SK-N-SH (cell line): ENCODE results near the gene MS4A12. TPM values are rescaled to one million over a fixed set of nuclear protein-coding genes. Genes with fewer than 3 reads are reported as not detected.

Experiments
- CTCF ChIA-PET: fragments of 300-600, 350-600 bp; formaldehyde crosslinking; extraction: SDS; loops from one replicate; lab custom pipeline; 2021; lab: Yijun Ruan, JAX
- POLR2A ChIA-PET: fragments of 350-600 bp; sonication (Branson Sonifier 250); formaldehyde crosslinking; extraction: SDS; loops from one replicate; lab custom pipeline; 2020; ENCODE audit warnings: antibody characterized with exemption, inconsistent platforms; lab: Yijun Ruan, JAX
- DNase-seq: peaks from one replicate; pipeline ENCODE4 v3.0.0; 2012
- H2AFZ ChIP-seq: fragments of 200-600 bp; sonication (generic); 2 replicates; pipeline ENCODE4 v1.8.1; 2016; ENCODE audit warnings: antibody characterized with exemption, mild to moderate bottlenecking, low read depth
- H3F3A ChIP-seq: fragments of 200-600 bp; sonication (generic); replicated peaks from 2 replicates; pipeline ENCODE3; 2016; ENCODE audit warnings: antibody characterized with exemption, mild to moderate bottlenecking; ENCODE audit not compliant: insufficient read depth
- H3K27ac ChIP-seq, 2 experiments: fragments of 200-500 bp in 1 of 2; fragments of 200-600 bp in 1 of 2; sonication (Bioruptor generic) in 1 of 2; sonication (generic), shearing (Covaris generic) in 1 of 2; 2 replicates each; pipeline versions ENCODE4 v1.5.1 to v1.6.1; 2014 to 2016; ENCODE audit warnings: low read depth in 2 of 2, inconsistent platforms in 1 of 2, low read length in 1 of 2, mild to moderate bottlenecking in 1 of 2, mixed read lengths in 1 of 2
- H3K27me3 ChIP-seq: fragments of 200-600 bp; sonication (generic), shearing (Covaris generic); 2 replicates; pipeline ENCODE4 v1.6.1; 2016; ENCODE audit warnings: mixed run types; ENCODE audit not compliant: insufficient read depth
- H3K36me3 ChIP-seq, 2 experiments: fragments of 200-500 bp in 1 of 2; fragments of 200-600 bp in 1 of 2; sonication (Bioruptor generic) in 1 of 2; sonication (generic) in 1 of 2; replicated peaks in 1 of 2; 2 replicates each; pipeline versions ENCODE3 to v1.5.1; 2014 to 2016; ENCODE audit warnings: low read length in 1 of 2, mild to moderate bottlenecking in 1 of 2; ENCODE audit not compliant: insufficient read depth in 2 of 2, control insufficient read depth in 1 of 2
- H3K4me1 ChIP-seq, 2 experiments: fragments of 200-500 bp in 1 of 2; fragments of 200-600 bp in 1 of 2; sonication (Bioruptor generic) in 1 of 2; sonication (generic), shearing (Covaris generic) in 1 of 2; 2 replicates each; pipeline versions ENCODE4 v1.5.1 to v1.6.1; 2014 to 2016; ENCODE audit warnings: low read depth in 1 of 2, low read length in 1 of 2, mixed run types in 1 of 2; ENCODE audit not compliant: insufficient read depth in 2 of 2, control insufficient read depth in 1 of 2
- H3K4me2 ChIP-seq: fragments of 200-600 bp; sonication (generic), shearing (Covaris generic); 2 replicates; pipeline ENCODE4 v1.6.1; 2017; ENCODE audit warnings: mixed run types
- H3K4me3 ChIP-seq, 2 experiments: fragments of 200-500 bp in 1 of 2; fragments of 200-600 bp in 1 of 2; sonication (Bioruptor generic) in 1 of 2; sonication (generic), shearing (Covaris generic) in 1 of 2; 2 replicates each; pipeline versions ENCODE4 v1.5.1 to v1.8.1; 2014 to 2016; ENCODE audit warnings: low read depth in 2 of 2, inconsistent platforms in 1 of 2, low read length in 1 of 2, mild to moderate bottlenecking in 1 of 2, mixed read lengths in 1 of 2, moderate library complexity in 1 of 2
- H3K79me2 ChIP-seq: fragments of 200-600 bp; sonication (generic); 2 replicates; pipeline ENCODE4 v1.8.1; 2017; ENCODE audit warnings: mild to moderate bottlenecking; ENCODE audit not compliant: insufficient read depth
- H3K9ac ChIP-seq: fragments of 200-600 bp; sonication (generic); 2 replicates; pipeline ENCODE4 v1.6.1; 2017; ENCODE audit warnings: mixed run types
- H3K9me2 ChIP-seq: fragments of 200-600 bp; sonication (generic); 2 replicates; pipeline ENCODE4 v1.6.1; 2017; ENCODE audit warnings: mixed run types
- H3K9me3 ChIP-seq: fragments of 200-600 bp; sonication (generic); 2 replicates; pipeline ENCODE4 v1.6.1; 2017; ENCODE audit warnings: mixed run types, mild to moderate bottlenecking, moderate library complexity
- H4K20me1 ChIP-seq: fragments of 200-600 bp; sonication (generic); 2 replicates; pipeline ENCODE4 v1.6.1; 2017; ENCODE audit warnings: mild to moderate bottlenecking, mixed run types; ENCODE audit not compliant: insufficient read depth
- CHD2 ChIP-seq: fragments of 150-350 bp; IDR thresholded peaks from 2 replicates; pipeline ENCODE4 v1.6.1; 2018; ENCODE audit warnings: low read length; ENCODE audit not compliant: partially characterized antibody
- EP300 ChIP-seq, 2 experiments: IDR thresholded peaks; 2 replicates each; pipeline versions ENCODE4 v1.4.0 to v1.6.1; 2012; ENCODE audit warnings: borderline replicate concordance in 1 of 2, low read depth in 1 of 2, low read length in 1 of 2
- EZH2phosphoT487 ChIP-seq: fragments of 200-600 bp; sonication (generic); IDR thresholded peaks from 2 replicates; pipeline ENCODE4 v1.6.1; 2017; ENCODE audit warnings: low read depth, mixed run types, mild to moderate bottlenecking, antibody characterized with exemption, moderate library complexity, borderline replicate concordance
- FOXJ3 ChIP-seq: sonication (generic); formaldehyde crosslinking; IDR thresholded peaks from 2 replicates; pipeline ENCODE4 v1.5.1; 2020; ENCODE audit warnings: mild to moderate bottlenecking, missing genetic modification reagents
- FOXM1 ChIP-seq: IDR thresholded peaks from 2 replicates; pipeline ENCODE4 v1.4.0; 2012; ENCODE audit warnings: low read depth, mild to moderate bottlenecking
- GATA2 ChIP-seq: sonication (generic); formaldehyde crosslinking; IDR thresholded peaks from 2 replicates; pipeline ENCODE4 v1.5.0; 2020; ENCODE audit warnings: mild to moderate bottlenecking, missing genetic modification reagents
- IRF3 ChIP-seq: fragments of 150-350 bp; IDR thresholded peaks from 2 replicates; pipeline ENCODE4 v1.6.1; 2016; ENCODE audit warnings: mild to moderate bottlenecking, low read depth, low read length
- JUND ChIP-seq: IDR thresholded peaks from 2 replicates; pipeline ENCODE4 v1.4.0; 2012
- MEF2A ChIP-seq: IDR thresholded peaks from 2 replicates; pipeline ENCODE4 v1.4.0; 2012; ENCODE audit warnings: low read depth, borderline replicate concordance
- MXI1 ChIP-seq: IDR thresholded peaks from 2 replicates; pipeline ENCODE4 v1.6.1; 2012; ENCODE audit warnings: mild to moderate bottlenecking, low read depth, low read length, improper control_type of control experiment
- NFIC ChIP-seq: IDR thresholded peaks from 2 replicates; pipeline ENCODE4 v1.4.0; 2012; ENCODE audit warnings: borderline replicate concordance
- NRF1 ChIP-seq: IDR thresholded peaks from 2 replicates; pipeline ENCODE4 v1.6.1; 2012; ENCODE audit warnings: low read depth, mild to moderate bottlenecking, low read length
- PBX3 ChIP-seq: IDR thresholded peaks from 2 replicates; pipeline ENCODE4; 2012
- POLR2AphosphoS5 ChIP-seq: IDR thresholded peaks from 2 replicates; pipeline ENCODE4 v1.6.1; 2012; ENCODE audit warnings: low read depth, low read length
- RAD21 ChIP-seq: IDR thresholded peaks from 2 replicates; pipeline ENCODE4 v1.6.1; 2012; ENCODE audit warnings: mild to moderate bottlenecking, low read length
- RCOR1 ChIP-seq: fragments of 150-350 bp; IDR thresholded peaks from 2 replicates; pipeline ENCODE4 v1.6.1; 2017; ENCODE audit warnings: antibody characterized with exemption, low read length
- RFX5 ChIP-seq: IDR thresholded peaks from 2 replicates; pipeline ENCODE4 v1.6.1; 2012; ENCODE audit warnings: mild to moderate bottlenecking, improper control_type of control experiment, low read length
- SMC3 ChIP-seq: IDR thresholded peaks from 2 replicates; pipeline ENCODE4 v1.6.1; 2012; ENCODE audit warnings: low read depth, low read length, improper control_type of control experiment
- TEAD4 ChIP-seq: IDR thresholded peaks from 2 replicates; pipeline ENCODE4 v1.4.0; 2012; ENCODE audit warnings: mild to moderate bottlenecking, borderline replicate concordance; ENCODE audit not compliant: insufficient read depth
- YY1 ChIP-seq: IDR thresholded peaks from 2 replicates; pipeline ENCODE4 v1.4.0; 2012; ENCODE audit warnings: low read depth, mild to moderate bottlenecking
- WGBS: methylation state at CpG from one replicate; pipeline ENCODE4 v1.1.6; 2017; ENCODE audit warnings: low lambda C conversion rate; 5-methylcytosine and 5-hydroxymethylcytosine counted together
- polyA plus RNA-seq, 3 experiments: library from polyadenylated mRNA; depleted of rRNA; stranded (reverse); fragments of >200 nt; gene quantifications; 2 replicates each; pipeline ENCODE4 v1.2.3, GENCODE V29; 2012
- TF ChIP-seq, protein P1 (sequence below): fragments of 200-600 bp; sonication (generic); IDR thresholded peaks from 2 replicates; pipeline ENCODE4 v1.6.1; 2017; ENCODE audit warnings: antibody characterized with exemption, mild to moderate bottlenecking, moderate library complexity

MS4A12 gene
- polyA plus RNA-seq, 1 of the 3 experiments (the other 2 are of a cell fraction) = not detected

DNA sequence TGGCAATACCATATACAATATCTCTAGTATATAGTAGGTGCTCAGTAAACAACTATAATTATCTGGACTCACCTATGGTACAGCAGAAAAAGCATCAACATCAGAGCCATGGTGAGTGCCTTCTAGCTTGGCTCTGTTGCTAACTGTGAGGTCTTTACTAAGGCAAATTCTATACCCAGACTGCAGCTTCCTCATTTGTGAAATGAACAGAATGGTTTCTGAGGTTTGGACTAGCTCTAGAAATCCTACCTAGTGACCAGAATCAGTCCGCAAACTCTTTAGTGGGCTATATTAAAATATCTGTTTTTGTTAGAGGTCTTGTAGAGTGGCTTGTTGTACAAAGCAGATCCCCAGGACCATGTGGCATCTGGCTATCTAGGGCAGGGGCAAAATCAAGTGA, 33.2 kb upstream of the MS4A12 start (continued):
- TF ChIP-seq PBX3 (no peak), YY1 (no peak), POLR2AphosphoS5 (no peak), GATA2 (no peak), EZH2phosphoT487 (no peak), JUND (no peak), SMC3 (no peak), FOXM1 (no peak), FOXJ3 (CRISPR knock-in tag) (no peak), MXI1 (no peak)

DNA sequence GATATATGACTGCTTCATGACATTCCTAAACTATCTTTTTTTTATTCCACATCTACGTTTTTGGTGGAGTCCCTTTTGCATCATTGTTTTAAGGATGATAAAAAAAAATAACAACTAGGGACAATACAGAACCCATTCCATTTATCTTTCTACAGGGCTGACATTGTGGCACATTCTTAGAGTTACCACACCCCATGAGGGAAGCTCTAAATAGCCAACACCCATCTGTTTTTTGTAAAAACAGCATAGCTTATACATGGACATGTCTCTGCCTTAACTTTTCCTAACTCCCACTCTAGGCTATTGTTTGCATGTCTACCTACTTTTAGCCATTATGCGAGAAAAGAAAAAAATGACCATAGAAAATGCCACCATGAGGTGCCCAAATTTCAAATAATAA, 23.7 kb upstream of the MS4A12 start:
- H3K79me2 ChIP-seq = no peaks in the 10 kb centered on the region
- H3K4me1 ChIP-seq = no peaks in the 10 kb centered on the region
- TF ChIP-seq, protein P1, sequence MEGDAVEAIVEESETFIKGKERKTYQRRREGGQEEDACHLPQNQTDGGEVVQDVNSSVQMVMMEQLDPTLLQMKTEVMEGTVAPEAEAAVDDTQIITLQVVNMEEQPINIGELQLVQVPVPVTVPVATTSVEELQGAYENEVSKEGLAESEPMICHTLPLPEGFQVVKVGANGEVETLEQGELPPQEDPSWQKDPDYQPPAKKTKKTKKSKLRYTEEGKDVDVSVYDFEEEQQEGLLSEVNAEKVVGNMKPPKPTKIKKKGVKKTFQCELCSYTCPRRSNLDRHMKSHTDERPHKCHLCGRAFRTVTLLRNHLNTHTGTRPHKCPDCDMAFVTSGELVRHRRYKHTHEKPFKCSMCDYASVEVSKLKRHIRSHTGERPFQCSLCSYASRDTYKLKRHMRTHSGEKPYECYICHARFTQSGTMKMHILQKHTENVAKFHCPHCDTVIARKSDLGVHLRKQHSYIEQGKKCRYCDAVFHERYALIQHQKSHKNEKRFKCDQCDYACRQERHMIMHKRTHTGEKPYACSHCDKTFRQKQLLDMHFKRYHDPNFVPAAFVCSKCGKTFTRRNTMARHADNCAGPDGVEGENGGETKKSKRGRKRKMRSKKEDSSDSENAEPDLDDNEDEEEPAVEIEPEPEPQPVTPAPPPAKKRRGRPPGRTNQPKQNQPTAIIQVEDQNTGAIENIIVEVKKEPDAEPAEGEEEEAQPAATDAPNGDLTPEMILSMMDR = no peak
- no peak for TF ChIP-seq NRF1
- no peak overlapping the region for H3K27ac ChIP-seq
- H3F3A ChIP-seq = no peaks in the 10 kb centered on the region
- no peaks in the 10 kb centered on the region for H3K9me2 ChIP-seq
- ChIA-PET POLR2A (no interaction called here), CTCF (no interaction called here)
- WGBS = 3% methylated on average over 2 of the region's 2 CpGs
- H3K36me3 ChIP-seq = no peaks in the 10 kb centered on the region
- H3K4me2 ChIP-seq = no peak overlapping the region
- no peak overlapping the region for H3K9ac ChIP-seq
- H3K4me3 ChIP-seq = no peak overlapping the region
- H4K20me1 ChIP-seq = no peaks in the 10 kb centered on the region
- H2AFZ ChIP-seq = no peak overlapping the region
- H3K9me3 ChIP-seq = no peaks in the 10 kb centered on the region
- DNase-seq = no peak
- no peaks in the 10 kb centered on the region for H3K27me3 ChIP-seq

GRCh38 chr11:60469723-60470122, 22.9 kb upstream of the MS4A12 start:
- Histone ChIP-seq H3K9ac (no peak overlapping the region), H3K36me3 (no peaks in the 10 kb centered on the region), H3K9me2 (no peaks in the 10 kb centered on the region), H4K20me1 (no peaks in the 10 kb centered on the region), H3F3A (no peaks in the 10 kb centered on the region), H2AFZ (no peak overlapping the region), H3K27ac (no peak overlapping the region), H3K4me3 (no peak overlapping the region), H3K4me1 (no peaks in the 10 kb centered on the region), H3K79me2 (no peaks in the 10 kb centered on the region), H3K27me3 (no peaks in the 10 kb centered on the region), H3K4me2 (no peak overlapping the region), H3K9me3 (no peaks in the 10 kb centered on the region)
- WGBS = 0% methylated on average over 2 of the region's 2 CpGs
- ChIA-PET CTCF (no interaction called here), POLR2A (no interaction called here)
- DNase-seq = no peak
- TF ChIP-seq MEF2A = no peak
- no peak for TF ChIP-seq RCOR1
- TF ChIP-seq NFIC = no peak
- no peak for TF ChIP-seq NRF1
- TF ChIP-seq JUND = no peak
- TF ChIP-seq TEAD4 = no peak
- no peak for TF ChIP-seq SMC3
- TF ChIP-seq YY1 = no peak
- no peak for TF ChIP-seq IRF3
- TF ChIP-seq EP300 (IDR thresholded peaks at IDR 0.05; ENCODE audit: borderline replicate concordance in 1 of 2, low read depth in 1 of 2, low read length in 1 of 2) = no peak
- TF ChIP-seq CHD2 = no peak
- TF ChIP-seq EZH2phosphoT487 = no peak
- no peak for TF ChIP-seq RAD21
- no peak for TF ChIP-seq RFX5
- no peak for TF ChIP-seq PBX3
